ENCODE results near the gene RAB11B.
A peak's percentile ranks its signal among the peaks of the same experiment; 100 is the strongest.
"Not testable (repeated sequence)": the region's sequence is repeated elsewhere in the genome, so short reads cannot be mapped to it uniquely, and the experiment has no call there.

The RAB11B gene

DNA sequence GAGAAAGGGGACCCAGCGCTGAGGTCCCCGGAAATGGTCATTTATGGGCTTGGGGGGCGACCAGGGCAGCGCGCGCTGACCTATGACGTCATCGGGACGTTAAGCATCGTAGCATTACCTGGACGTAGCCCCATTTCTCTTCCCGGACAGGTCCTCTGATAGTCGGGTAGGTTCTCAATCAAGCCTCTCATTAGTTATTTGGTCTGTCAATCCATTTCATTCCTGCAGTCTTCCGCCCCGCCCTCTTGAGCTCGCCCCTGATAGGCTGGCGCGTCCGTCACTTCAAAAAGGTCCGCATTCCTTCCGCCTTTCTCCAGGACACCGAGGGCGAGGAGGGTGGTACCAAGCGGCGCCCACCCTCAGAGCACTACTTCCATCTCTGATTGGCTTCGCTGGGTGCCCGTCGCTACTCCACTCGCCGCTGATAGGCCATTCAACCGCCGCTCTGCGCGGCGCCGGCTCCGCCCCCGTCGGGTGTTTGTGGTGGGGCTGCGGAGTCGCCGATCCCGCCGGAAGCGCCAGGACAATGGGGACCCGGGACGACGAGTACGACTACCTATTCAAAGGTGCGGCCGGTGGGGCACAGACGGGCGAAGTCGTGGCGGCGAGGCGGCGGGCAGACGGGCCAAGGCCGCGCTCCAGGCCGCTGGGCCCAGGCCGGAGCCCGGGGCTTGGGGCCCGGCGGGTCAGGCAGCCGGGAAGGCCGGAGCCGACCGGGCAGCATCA is at the start of gene RAB11B:
Gene RAB11B, plus strand, starts transcription at position 470 of the 726 bp plus-strand sequence. Its CDS starts 57 bp downstream, at position 527.
- peak; percentile 98 for DNase-seq (ENCODE audit: low read depth)

- DNase-seq (ENCODE audit: low read depth): not testable (repeated sequence)
Measured at GRCh38 chr19:8341504-8341903, 48.7 kb upstream of the RAB11B start.

DNA sequence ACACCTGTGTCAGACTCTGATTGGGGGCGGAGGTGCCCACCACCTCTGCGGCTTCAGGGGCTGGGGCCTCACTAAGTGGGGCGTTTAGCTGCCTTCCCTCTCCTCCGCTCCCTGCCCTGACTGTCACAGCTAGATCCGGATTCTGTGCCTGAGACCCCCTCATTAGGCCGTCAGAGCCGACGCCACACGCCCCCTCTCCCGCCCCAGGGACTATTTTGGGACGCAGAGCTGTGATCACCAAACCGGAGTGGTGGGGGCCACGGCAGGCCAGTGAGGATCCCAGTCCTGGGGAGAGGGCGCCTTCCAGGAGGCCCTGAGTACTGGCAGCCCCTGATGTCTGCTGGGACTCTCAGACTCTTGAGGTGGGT is 47.9 kb upstream of the RAB11B start:
- no peak for DNase-seq (ENCODE audit: low read depth)

GRCh38 chr19:8342684-8343482 is 47.3 kb upstream of the RAB11B start, which contains the start of gene KANK3:
Gene KANK3 (minus strand): TSS chr19:8343262. CDS start chr19:8337828, 5,434 bp downstream.
- DNase-seq (ENCODE audit: low read depth): peak; percentile 88

DNA sequence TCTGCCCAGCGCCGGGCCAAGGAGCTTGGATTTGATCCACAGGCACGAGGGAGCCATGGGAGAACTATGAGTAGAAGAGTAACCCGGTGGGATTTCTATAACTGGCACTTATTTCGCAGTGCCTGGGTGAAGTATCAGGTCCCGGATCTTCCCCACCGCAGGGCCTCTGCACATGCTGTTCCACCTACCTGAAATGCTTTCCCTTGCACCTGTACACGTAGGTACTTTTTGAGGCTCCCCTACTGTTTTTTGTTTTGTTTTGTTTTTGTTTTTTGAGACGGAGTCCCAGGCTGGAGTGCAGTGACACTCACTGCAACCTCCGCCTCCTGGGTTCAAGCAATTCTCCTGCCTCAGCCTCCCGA is 46.7 kb upstream of the RAB11B start:
- DNase-seq (ENCODE audit: low read depth): no peak

GRCh38 chr19:8349629-8350372 is 40.4 kb upstream of the RAB11B start:
- DNase-seq (ENCODE audit: low read depth): not testable (repeated sequence)

DNA sequence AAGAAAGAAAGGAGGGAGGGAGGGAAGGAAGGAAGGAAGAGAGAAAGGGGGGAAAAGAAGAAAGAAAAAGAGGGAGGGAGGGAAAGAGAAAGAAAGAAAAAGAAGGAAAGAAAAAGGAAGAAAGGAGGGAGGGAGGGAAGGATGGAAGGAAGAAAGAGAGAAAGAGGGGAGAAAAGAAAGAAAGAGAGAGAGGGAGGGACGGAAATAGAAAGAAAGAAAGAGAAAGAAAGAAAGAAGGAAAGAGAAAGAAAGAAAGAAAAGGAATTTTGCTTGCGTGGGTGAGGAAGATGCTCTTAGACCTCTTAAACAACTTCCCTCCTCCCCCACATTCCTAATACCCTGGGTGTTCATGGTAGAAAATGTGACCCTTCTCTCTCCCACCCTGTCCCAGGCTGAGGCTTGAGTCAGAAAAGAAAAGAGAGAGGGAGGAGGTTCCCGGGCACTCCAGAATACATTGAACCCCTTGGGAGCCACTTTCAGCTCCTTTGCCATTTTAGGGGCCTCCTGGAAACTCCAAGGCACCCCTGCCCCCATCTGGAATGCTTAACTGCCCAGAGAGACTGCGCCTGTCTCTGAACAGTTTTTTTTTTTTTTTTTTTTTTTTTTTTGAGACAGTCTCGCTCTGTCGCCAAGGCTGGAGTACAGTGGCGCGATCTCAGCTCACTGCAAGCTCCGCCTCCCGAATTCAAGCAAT is 37.9 kb upstream of the RAB11B start:
- no peak for DNase-seq (ENCODE audit: low read depth)

GRCh38 chr19:8352845-8353244 is 37.3 kb upstream of the RAB11B start:
- DNase-seq (ENCODE audit: low read depth): not testable (repeated sequence)

- DNase-seq (ENCODE audit: low read depth): no peak
Measured at GRCh38 chr19:8355631-8356402, 34.3 kb upstream of the RAB11B start.

DNA sequence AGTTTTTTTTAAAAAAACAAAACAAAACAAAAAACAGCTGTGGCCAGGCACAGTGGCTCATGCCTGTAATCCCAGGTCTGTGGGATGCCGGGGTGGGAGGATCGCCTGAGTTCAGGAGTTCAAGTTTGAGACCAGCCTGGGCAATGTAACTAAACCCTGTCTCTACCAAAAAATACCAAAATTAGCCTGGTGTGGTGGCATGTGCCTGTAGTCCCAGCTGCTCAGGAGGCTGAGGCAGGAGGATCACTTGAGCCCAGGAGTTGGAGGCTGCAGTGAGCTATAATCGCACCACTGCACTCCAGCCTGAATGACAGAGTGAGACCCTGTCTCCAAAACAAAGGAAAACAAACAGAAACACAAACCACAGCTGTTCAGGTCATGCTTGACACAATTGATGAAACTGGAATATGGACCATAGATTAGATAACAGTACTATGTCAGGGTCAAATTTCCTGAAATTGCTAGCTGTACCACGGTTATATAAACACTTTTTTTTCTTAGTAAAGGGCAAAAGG is 33.1 kb upstream of the RAB11B start:
- DNase-seq (ENCODE audit: low read depth): no peak

- DNase-seq (ENCODE audit: low read depth): no peak
Measured at GRCh38 chr19:8358948-8359347, 31.2 kb upstream of the RAB11B start.

- DNase-seq (ENCODE audit: low read depth): no peak
Measured at GRCh38 chr19:8360196-8360595, 30.0 kb upstream of the RAB11B start.

GRCh38 chr19:8361921-8362793 is 28.0 kb upstream of the RAB11B start:
- DNase-seq (ENCODE audit: low read depth): no peak

DNA sequence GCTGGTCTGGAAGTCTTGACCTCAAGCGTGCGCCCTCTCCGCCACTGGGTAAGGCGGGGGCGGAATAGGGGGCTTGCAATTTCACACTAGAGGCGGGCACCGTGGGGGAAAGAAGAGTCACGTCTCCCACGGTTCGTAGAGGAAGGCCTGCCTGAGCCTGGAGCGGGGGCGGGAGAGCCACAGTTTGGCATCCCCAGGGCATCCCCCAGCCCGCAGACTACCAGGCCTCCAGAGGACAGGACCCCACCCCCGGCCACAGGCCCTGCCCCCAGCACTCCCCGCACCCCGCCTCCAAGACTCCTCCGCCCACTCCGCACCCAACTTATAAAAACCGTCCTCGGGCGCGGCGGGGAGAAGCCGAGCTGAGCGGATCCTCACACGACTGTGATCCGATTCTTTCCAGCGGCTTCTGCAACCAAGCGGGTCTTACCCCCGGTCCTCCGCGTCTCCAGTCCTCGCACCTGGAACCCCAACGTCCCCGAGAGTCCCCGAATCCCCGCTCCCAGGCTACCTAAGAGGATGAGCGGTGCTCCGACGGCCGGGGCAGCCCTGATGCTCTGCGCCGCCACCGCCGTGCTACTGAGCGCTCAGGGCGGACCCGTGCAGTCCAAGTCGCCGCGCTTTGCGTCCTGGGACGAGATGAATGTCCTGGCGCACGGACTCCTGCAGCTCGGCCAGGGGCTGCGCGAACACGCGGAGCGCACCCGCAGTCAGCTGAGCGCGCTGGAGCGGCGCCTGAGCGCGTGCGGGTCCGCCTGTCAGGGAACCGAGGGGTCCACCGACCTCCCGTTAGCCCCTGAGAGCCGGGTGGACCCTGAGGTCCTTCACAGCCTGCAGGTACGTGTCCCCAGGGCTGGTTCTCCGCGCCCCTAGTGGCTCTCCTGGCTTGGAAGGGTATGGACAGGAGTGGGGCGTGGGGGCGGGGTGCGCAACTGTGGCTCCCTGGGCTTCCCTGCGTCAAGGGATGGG is 26.1 kb upstream of the RAB11B start, which contains the start of gene ANGPTL4:
Gene ANGPTL4, plus strand, starts transcription at position 353 of the 969 bp plus-strand sequence. Its CDS starts 167 bp downstream, at position 520.
- DNase-seq (ENCODE audit: low read depth): no peak

- DNase-seq (ENCODE audit: low read depth): no peak
Measured at GRCh38 chr19:8366121-8366581, 24.0 kb upstream of the RAB11B start.

GRCh38 chr19:8366961-8367326 is 23.2 kb upstream of the RAB11B start:
- DNase-seq (ENCODE audit: low read depth): no peak

GRCh38 chr19:8367327-8368001 is 22.7 kb upstream of the RAB11B start:
- no peak for DNase-seq (ENCODE audit: low read depth)
